Activated naive CD4-positive, alpha-beta T cell treated with anti-CD3 and anti-CD28 coated beads, Interleukin-2, amount 50 U/mL, for 72 hours (primary cell): ENCODE data around the gene CHST11. TPM values are rescaled to one million over a fixed set of nuclear protein-coding genes. Genes with fewer than 3 reads are reported as not detected.

Source experiments
- ATAC-seq, 2 donors: fragments of 150-1000 bp; cut with Tn5 transposase; 2 replicates each; pipeline ENCODE4 v1.10.0; 2021; ENCODE audit warnings: mild to moderate bottlenecking in 2 of 2, moderate library complexity in 2 of 2
- DNase-seq, 2 donors: peaks; one replicate each; pipeline ENCODE4 v3.0.0; 2021 to 2022; ENCODE audit warnings: low spot score in 2 of 2
- H3K27ac Mint-ChIP-seq, 2 donors: one replicate each; pipeline ENCODE4 v1.8.0; 2022; ENCODE audit warnings: mild to moderate bottlenecking in 2 of 2, mixed read lengths in 2 of 2
- H3K36me3 Mint-ChIP-seq, 2 donors: one replicate each; pipeline ENCODE4 v1.8.0; 2022; ENCODE audit warnings: mixed read lengths in 2 of 2
- H3K9me3 Mint-ChIP-seq, 2 donors: one replicate each; pipeline ENCODE4 v1.8.0; 2022; ENCODE audit warnings: mixed read lengths in 2 of 2
- total RNA-seq, 2 donors: library from RNA; stranded (reverse); gene quantifications; one replicate each; pipeline ENCODE4 v1.2.3, GENCODE V29; 2022

The CHST11 gene
- total RNA-seq, 2 donors from 2014 or later, result 20.0 to 40.0 TPM

- DNase-seq, result no peak
- H3K36me3 Mint-ChIP-seq, result peaks cover 0 to 8% of the 10 kb centered on the region in 2 donors
- ATAC-seq, result no peak
- peak overlapping the region in 1 of 2 donors; percentile 17 for H3K27ac Mint-ChIP-seq
- H3K9me3 Mint-ChIP-seq, result no peaks in the 10 kb centered on the region
These were observed 4.7 kb upstream of the CHST11 start for GRCh38 chr12:104452087-104452486.

DNA sequence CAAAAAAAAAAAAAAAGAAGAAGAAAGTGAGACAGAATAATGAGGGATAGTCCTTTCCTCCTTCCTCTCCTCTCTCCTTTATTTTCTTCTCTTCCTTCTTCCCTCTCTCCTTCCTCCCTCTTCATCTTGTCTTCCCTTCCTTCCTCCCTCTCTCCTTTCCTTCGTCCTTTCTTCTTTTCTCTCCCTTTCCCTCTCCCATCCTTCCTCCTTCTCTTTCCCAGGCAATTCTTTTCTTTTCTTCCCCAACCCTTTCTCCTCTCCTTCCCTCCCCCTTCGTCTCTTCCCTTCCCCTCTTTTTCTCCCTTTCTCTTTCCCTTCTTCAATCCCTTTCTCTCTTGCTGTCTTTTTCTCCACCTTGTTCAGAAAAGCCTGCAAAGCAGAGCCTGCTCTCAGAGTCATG lies 3.6 kb upstream of the CHST11 start:
- Mint-ChIP-seq H3K9me3 (no peaks in the 10 kb centered on the region), H3K27ac (no peak overlapping the region), H3K36me3 (peaks cover 6 to 15% of the 10 kb centered on the region in 2 donors)
- no peak for DNase-seq
- ATAC-seq, result no peak

DNA sequence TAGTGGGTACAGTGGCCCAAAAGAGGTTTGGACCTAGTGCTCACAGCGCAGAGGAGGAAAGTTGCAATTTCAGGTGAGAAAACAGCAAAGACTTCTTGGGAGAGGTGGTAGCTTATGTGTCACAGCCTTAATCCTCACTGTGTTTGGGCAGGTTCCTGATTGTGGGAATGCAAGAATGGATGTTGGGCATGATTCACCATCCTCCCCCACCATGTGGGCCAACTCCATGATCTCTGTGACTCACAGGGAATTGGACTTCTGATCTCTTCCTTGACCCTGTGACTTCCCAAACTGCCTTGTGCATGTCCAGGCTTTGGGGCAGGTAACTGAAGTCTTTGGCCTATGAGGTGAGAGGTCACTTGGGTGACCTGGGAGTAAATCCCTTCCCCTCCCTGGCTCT lies 1.8 kb upstream of the CHST11 start:
- DNase-seq (no peak), ATAC-seq (no peak)
- H3K9me3 Mint-ChIP-seq, result no peaks in the 10 kb centered on the region
- H3K27ac Mint-ChIP-seq, result no peak overlapping the region
- peaks cover 15 to 32% of the 10 kb centered on the region in 2 donors for H3K36me3 Mint-ChIP-seq

GRCh38 chr12:104455578-104456416 lies 951 bp upstream of the CHST11 start:
- ATAC-seq, result no peak
- peaks cover 15 to 34% of the 10 kb centered on the region in 2 donors for H3K36me3 Mint-ChIP-seq
- H3K9me3 Mint-ChIP-seq, result no peaks in the 10 kb centered on the region
- DNase-seq, result no peak
- peak overlapping the region in 1 of 2 donors; percentile 91 for H3K27ac Mint-ChIP-seq

- Mint-ChIP-seq H3K27ac (peak overlapping the region; percentile 91 to 99), H3K36me3 (peaks cover 15 to 34% of the 10 kb centered on the region in 2 donors), H3K9me3 (no peaks in the 10 kb centered on the region)
- ATAC-seq, result peak; percentile 35 to 57
- peak; percentile 58 to 62 for DNase-seq
These were observed 400 bp downstream of the CHST11 start for GRCh38 chr12:104456950-104457745.

DNA sequence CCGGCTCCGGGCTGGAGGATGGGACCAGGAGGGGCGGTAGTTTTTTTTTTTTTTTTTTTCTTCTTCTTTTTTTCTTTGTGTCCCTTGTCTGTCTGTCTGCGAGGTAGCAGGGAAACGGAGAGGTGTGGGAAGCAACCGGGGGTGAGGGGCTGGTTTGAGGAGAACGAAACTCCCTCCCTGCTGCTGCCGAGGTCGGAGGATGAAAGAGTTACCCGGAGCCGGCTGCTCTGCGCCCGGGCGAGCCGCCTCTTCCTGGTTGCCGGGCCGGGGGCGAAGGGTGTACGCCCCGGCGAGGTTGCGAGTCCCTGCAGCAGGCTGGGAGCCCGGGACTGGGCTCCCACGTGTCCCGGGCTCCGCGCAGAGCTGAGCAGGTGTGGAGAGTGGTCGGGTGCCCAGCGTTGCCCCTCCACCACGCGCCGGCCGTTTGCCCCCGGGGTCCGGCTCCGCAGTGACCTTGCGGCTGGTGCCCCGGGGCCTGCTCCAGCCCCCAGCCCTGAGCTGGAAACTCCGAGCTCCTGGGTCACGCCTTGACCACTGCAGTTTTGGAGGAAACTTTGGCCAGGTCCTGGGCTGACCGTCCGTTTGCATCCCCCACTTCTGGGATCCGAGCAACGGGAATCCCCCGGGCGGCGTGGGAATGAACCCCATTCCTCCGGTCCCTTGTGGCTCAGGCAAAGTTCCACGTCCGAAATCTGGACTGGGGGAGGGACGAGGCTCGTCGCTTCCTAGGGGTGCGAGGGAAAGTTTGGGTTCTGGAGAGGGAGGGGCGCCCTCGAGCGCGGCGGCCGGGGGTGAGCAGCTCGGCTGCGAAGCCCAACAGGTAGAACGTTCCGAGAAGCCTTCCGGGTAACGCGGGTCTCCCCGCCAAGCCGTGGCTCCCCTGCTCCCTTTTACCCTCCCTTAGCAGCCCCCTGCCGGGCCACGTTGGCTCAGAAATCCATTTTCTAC lies 1.3 kb downstream of the CHST11 start:
- H3K9me3 Mint-ChIP-seq, result no peaks in the 10 kb centered on the region
- peak; percentile 23 to 41 for ATAC-seq

GRCh38 chr12:104458694-104459367 lies 2.1 kb downstream of the CHST11 start:
- H3K36me3 Mint-ChIP-seq, result peaks cover 15 to 41% of the 10 kb centered on the region in 2 donors
- H3K9me3 Mint-ChIP-seq, result no peaks in the 10 kb centered on the region
- no peak for ATAC-seq
- DNase-seq, result peak in 1 of 2 donors; percentile 30
- peak overlapping the region; percentile 91 for H3K27ac Mint-ChIP-seq

More for the DNA sequence above, 1.3 kb downstream of the CHST11 start:
- Mint-ChIP-seq H3K27ac (peak overlapping the region; percentile 91 to 99), H3K36me3 (peaks cover 15 to 34% of the 10 kb centered on the region in 2 donors)
- DNase-seq, result peak; percentile 62 to 66

DNA sequence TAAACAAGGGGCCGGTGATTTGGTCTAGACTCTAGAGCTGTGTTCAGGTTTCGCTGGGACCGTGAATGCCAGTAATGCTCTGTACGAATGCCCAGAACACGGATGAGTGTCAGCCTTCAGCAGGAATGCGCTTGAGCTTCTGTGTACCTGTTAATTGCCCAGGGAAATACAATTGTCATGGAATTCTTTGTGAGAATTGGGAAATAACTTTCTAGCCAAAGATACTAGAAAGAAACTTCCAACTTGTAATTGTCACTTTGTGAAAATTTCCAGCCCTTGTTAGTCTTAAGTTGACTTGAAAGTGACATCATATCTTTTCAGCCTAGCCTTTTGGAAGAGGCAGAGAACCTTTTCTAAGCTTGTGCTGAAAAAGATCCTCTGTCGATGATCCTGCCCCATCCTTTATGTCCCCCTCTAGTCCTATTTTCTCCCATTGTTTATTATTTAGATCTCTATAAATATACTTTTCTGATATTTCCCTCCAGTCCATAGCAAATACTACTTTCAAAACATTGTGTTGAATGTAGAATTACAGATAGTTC lies 2.7 kb downstream of the CHST11 start:
- ATAC-seq (no peak), DNase-seq (no peak)
- H3K36me3 Mint-ChIP-seq, result peaks cover 15 to 44% of the 10 kb centered on the region in 2 donors
- H3K9me3 Mint-ChIP-seq, result no peaks in the 10 kb centered on the region
- H3K27ac Mint-ChIP-seq, result peak overlapping the region; percentile 91

DNA sequence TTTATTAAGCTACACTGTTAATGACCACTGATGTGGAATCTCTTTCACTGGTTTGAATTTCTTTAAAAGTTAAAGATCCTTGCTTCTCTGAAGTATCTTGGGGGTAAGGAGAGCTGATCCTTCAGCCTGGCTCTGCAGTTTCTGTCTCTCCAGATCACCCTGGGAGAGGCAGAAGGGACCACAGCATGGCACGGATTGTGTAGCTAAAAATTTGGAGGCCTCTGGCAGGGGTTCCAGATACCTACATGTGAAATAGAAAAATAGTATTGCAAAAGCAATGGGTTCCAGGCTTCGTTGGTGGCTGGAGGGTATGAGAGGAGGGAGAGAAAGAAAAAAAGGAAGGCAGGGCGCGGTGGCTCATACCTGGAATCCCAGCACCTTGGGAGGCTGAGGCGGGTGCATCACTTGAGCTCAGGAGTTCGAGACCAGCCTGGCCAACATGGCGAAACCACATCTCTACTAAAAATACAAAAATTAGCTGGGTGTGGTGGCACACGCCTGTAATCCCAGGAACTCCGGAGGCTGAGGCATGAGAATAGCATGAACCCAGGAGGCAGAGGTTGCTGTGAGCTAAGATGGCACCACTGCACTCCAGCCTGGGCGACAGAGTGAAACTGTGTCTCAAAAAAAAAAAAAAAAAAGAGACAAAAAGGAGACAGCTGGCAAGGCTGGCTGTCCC lies 3.4 kb downstream of the CHST11 start:
- Mint-ChIP-seq H3K9me3 (no peaks in the 10 kb centered on the region), H3K36me3 (peaks cover 15 to 52% of the 10 kb centered on the region in 2 donors), H3K27ac (peak overlapping the region; percentile 90 to 91)
- no peak for DNase-seq
- ATAC-seq, result no peak

DNA sequence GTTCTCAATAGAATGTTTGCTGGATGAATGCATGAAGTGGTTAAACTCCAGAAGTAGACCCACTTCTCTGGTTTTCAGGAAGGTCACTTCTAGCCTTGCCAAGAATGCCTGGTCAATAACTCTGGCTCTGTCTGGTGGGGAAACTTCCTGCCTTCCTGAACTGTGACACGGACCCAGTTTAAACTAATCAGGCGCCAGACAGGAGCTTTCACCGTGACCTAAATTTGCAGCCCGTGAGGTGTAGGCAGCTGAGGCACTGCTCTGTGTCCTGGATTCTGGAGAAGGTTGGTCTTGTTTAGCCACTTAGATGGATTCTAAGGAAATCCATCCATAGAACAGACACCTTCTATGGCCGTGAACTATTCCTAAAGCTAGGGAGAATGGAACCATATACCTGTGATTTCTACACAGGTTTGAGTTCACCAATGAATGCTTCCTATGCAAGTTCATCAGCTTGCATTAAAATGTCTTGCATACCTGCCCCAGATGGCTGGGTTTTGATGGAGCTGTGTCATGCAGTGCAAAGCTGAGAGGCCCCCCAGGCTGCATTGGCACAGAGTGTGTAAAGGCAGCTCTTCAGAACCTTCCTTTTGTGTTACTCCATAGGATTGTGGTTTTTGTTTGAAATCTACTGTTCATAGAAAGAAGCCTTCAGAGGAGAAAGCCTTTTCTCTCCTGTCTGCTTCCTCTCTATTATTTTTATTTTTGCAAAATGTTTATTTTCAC lies 4.4 kb downstream of the CHST11 start:
- DNase-seq (no peak), ATAC-seq (no peak)
- Mint-ChIP-seq H3K27ac (no peak overlapping the region), H3K9me3 (no peaks in the 10 kb centered on the region), H3K36me3 (peaks cover 15 to 57% of the 10 kb centered on the region in 2 donors)

DNA sequence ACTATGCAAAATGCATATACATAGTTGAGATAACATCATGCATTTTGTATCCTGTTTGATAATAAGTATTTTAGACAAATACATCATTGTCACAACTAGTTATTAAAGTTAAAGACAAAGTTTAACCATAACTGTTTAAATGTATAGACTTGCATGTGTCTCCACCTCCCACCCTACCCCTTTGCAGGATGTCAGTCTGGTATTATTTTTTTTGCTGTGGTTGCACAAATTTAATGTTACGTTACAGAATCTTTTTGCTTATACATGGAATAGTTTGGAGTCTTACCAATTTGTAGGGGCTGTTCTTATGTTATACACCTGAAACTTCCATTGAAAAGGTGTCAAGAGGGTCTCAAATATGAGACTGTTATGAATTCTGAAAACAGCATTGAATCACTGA lies 5.6 kb downstream of the CHST11 start:
- H3K36me3 Mint-ChIP-seq, result peaks cover 15 to 49% of the 10 kb centered on the region in 2 donors
- H3K27ac Mint-ChIP-seq, result peak overlapping the region; percentile 55 to 84
- DNase-seq (no peak), ATAC-seq (no peak)
- H3K9me3 Mint-ChIP-seq, result no peaks in the 10 kb centered on the region

DNA sequence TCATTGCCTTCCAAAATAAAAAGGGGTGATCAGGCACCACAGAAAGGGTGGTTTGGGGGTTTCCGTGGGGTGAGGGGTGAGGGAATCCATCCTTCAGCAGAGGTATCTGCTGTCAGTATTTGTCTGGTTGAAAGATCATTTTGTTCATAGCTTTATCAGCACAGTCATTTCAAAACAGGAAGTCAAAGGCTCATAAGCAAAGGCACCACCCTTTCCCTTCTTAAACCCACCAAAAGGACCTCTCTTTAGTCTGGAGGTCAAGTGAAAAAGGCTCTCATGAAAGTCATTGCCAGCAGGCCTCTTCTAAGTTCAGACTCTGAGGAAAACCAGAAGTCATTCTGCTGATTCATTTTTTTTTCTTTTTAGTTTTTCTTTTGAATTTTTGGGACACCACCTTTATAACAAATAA lies 6.2 kb downstream of the CHST11 start:
- ATAC-seq (peak; percentile 59 to 69), DNase-seq (no peak)
- Mint-ChIP-seq H3K27ac (peak overlapping the region; percentile 55 to 84), H3K9me3 (peaks cover 0 to 4% of the 10 kb centered on the region in 2 donors), H3K36me3 (peaks cover 9 to 49% of the 10 kb centered on the region in 2 donors)

DNA sequence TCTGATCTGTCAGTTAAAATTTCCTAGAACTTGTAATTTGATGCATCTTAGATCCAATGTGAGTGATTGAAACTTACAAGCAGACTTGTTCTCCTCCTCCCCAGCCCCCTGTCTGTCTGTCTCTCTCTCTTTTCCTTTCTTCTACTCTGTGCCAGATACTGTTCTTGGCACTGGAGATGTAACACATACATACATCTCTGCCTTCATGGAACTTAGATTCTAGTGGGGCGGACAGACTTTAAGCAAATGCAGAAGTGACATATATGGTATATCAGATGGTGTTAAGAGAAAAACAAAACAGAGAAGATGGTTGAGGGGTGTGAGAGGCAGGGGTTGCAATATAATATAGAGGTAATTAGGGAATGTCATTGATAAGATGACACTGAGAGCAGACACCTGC lies 6.6 kb downstream of the CHST11 start:
- Mint-ChIP-seq H3K36me3 (peaks cover 8 to 49% of the 10 kb centered on the region in 2 donors), H3K27ac (peak overlapping the region; percentile 17 to 55), H3K9me3 (peaks cover 0 to 5% of the 10 kb centered on the region in 2 donors)
- DNase-seq (no peak), ATAC-seq (peak; percentile 45 to 46)

- DNase-seq (no peak), ATAC-seq (no peak)
- H3K9me3 Mint-ChIP-seq, result peaks cover 0 to 6% of the 10 kb centered on the region in 2 donors
- H3K36me3 Mint-ChIP-seq, result peaks cover 0 to 38% of the 10 kb centered on the region in 2 donors
- no peak overlapping the region for H3K27ac Mint-ChIP-seq
These were observed 8.2 kb downstream of the CHST11 start for GRCh38 chr12:104464899-104465298.
